GM23338 (cell line): Measurements from ENCODE around the gene MAST3. TPM values are rescaled to one million over a fixed set of nuclear protein-coding genes. Genes with fewer than 3 reads are reported as not detected.

Experiments used
- ATAC-seq: fragments of 200-7000 bp; cut with Tn5 transposase; 3 replicates; pipeline ENCODE4 v1.9.1; 2020
- DNase-seq: peaks from one replicate; pipeline ENCODE4 v3.0.0-alpha.2; 2015; ENCODE audit warnings: low spot score
- H2AFZ ChIP-seq: fragments of 200-600 bp; sonication (generic); 2 replicates; pipeline ENCODE4 v1.8.0; 2016; ENCODE audit warnings: antibody characterized with exemption, mild to moderate bottlenecking, moderate library complexity
- H3F3A ChIP-seq: fragments of 200-600 bp; sonication (generic); replicated peaks from 2 replicates; pipeline ENCODE4 v1.8.0; 2017; ENCODE audit warnings: antibody characterized with exemption, mixed run types, low read depth
- H3K27ac ChIP-seq: fragments of 200-600 bp; sonication (generic); 2 replicates; pipeline ENCODE4 v1.6.1; 2016; ENCODE audit warnings: low read depth
- H3K27me3 ChIP-seq: fragments of 200-600 bp; sonication (generic); 2 replicates; pipeline ENCODE4 v1.8.0; 2016; ENCODE audit warnings: mild to moderate bottlenecking, mixed run types, moderate library complexity; ENCODE audit not compliant: insufficient read depth
- H3K36me3 ChIP-seq: fragments of 200-600 bp; sonication (generic); 2 replicates; pipeline ENCODE4 v1.8.0; 2016; ENCODE audit warnings: mild to moderate bottlenecking; ENCODE audit not compliant: insufficient read depth
- H3K4me1 ChIP-seq: fragments of 200-600 bp; sonication (generic); 2 replicates; pipeline ENCODE4 v1.8.0; 2016; ENCODE audit warnings: mild to moderate bottlenecking, moderate library complexity; ENCODE audit not compliant: insufficient read depth
- H3K4me2 ChIP-seq: fragments of 200-600 bp; sonication (generic); 2 replicates; pipeline ENCODE4 v1.7.1; 2017; ENCODE audit warnings: mixed run types
- H3K4me3 ChIP-seq: fragments of 200-600 bp; sonication (generic); 2 replicates; pipeline ENCODE4 v1.6.1; 2016; ENCODE audit warnings: mixed run types
- H3K79me2 ChIP-seq: fragments of 200-600 bp; sonication (generic); replicated peaks from 2 replicates; pipeline ENCODE4 v1.8.0; 2017; ENCODE audit warnings: mild to moderate bottlenecking; ENCODE audit not compliant: insufficient read depth
- H3K9me2 ChIP-seq: fragments of 200-600 bp; sonication (generic); 2 replicates; pipeline ENCODE4 v1.8.0; 2017; ENCODE audit not compliant: insufficient read depth
- H4K20me1 ChIP-seq: fragments of 200-600 bp; sonication (generic); replicated peaks from 2 replicates; pipeline ENCODE4 v1.8.0; 2017; ENCODE audit warnings: mild to moderate bottlenecking; ENCODE audit not compliant: insufficient read depth
- H3K27ac Mint-ChIP-seq: 2 replicates; pipeline ENCODE4 v1.8.0; 2020; ENCODE audit warnings: inconsistent platforms, mild to moderate bottlenecking, moderate library complexity, mixed read lengths
- H3K27me3 Mint-ChIP-seq: 3 replicates; pipeline ENCODE4 v1.8.0; 2022; ENCODE audit warnings: low read depth, mild to moderate bottlenecking, moderate library complexity, mixed read lengths, inconsistent platforms; ENCODE audit not compliant: insufficient read depth, poor library complexity
- H3K36me3 Mint-ChIP-seq: 3 replicates; pipeline ENCODE4 v1.8.0; 2021; ENCODE audit warnings: low read depth, mild to moderate bottlenecking, inconsistent platforms, moderate library complexity, mixed read lengths
- H3K4me1 Mint-ChIP-seq: 3 replicates; pipeline ENCODE4 v1.8.0; 2020; ENCODE audit warnings: mild to moderate bottlenecking, inconsistent platforms, mixed read lengths
- H3K4me3 Mint-ChIP-seq: 3 replicates; pipeline ENCODE4 v1.8.0; 2021; ENCODE audit warnings: moderate library complexity, mild to moderate bottlenecking, inconsistent platforms, mixed read lengths
- H3K9me3 Mint-ChIP-seq: 3 replicates; pipeline ENCODE4 v1.8.0; 2020; ENCODE audit warnings: moderate library complexity, mild to moderate bottlenecking, inconsistent platforms, mixed read lengths
- CREB1 ChIP-seq: fragments of 250-450 bp; sonication (Bioruptor Pico); IDR thresholded peaks from 2 replicates; pipeline ENCODE4 v1.5.0; 2020; ENCODE audit warnings: low read depth, mild to moderate bottlenecking, moderate library complexity
- CTCF ChIP-seq, 2 experiments: fragments of 200-600 bp in 1 of 2; sonication (generic) in 1 of 2; conservative IDR thresholded peaks; 2 replicates each; pipeline versions ENCODE4 v1.5.1 to v1.6.1; 2016 to 2017; ENCODE audit warnings: antibody characterized with exemption in 2 of 2, low read depth in 2 of 2, mild to moderate bottlenecking in 2 of 2, moderate library complexity in 1 of 2
- EZH2 ChIP-seq: fragments of 200-600 bp; sonication (generic); IDR thresholded peaks from one replicate; pipeline ENCODE4 v1.8.0; 2017; ENCODE audit warnings: antibody characterized with exemption, mild to moderate bottlenecking, low read depth; ENCODE audit not compliant: unreplicated experiment
- EZH2phosphoT487 ChIP-seq: fragments of 200-600 bp; sonication (generic); IDR thresholded peaks from one replicate; pipeline ENCODE4 v1.8.1; 2018; ENCODE audit warnings: antibody characterized with exemption; ENCODE audit not compliant: unreplicated experiment
- JUNB ChIP-seq: IDR thresholded peaks from one replicate; pipeline ENCODE4 v1.6.1; 2016; ENCODE audit warnings: antibody characterized with exemption; ENCODE audit not compliant: unreplicated experiment
- NANOG ChIP-seq: IDR thresholded peaks from 2 replicates; pipeline ENCODE4 v1.6.1; 2016; ENCODE audit warnings: antibody characterized with exemption, borderline replicate concordance
- STAT1 ChIP-seq: IDR thresholded peaks from one replicate; pipeline ENCODE4 v1.6.1; 2016; ENCODE audit warnings: antibody characterized with exemption; ENCODE audit not compliant: unreplicated experiment
- ZNF114 ChIP-seq: fragments of 250-450 bp; sonication (Bioruptor Pico); IDR thresholded peaks from 2 replicates; pipeline ENCODE4 v1.5.0; 2020; ENCODE audit warnings: mild to moderate bottlenecking, moderate library complexity
- ZNF331 ChIP-seq: fragments of 250-450 bp; sonication (Bioruptor Pico); IDR thresholded peaks from 2 replicates; pipeline ENCODE4 v1.5.0; 2020; ENCODE audit warnings: low read depth, mild to moderate bottlenecking, moderate library complexity
- polyA plus RNA-seq: library from polyadenylated mRNA; unstranded; fragments of >200 nt; fragmentation: Nextera tagmentation; extraction: Ambion mirVana; gene quantifications from 2 replicates; pipeline ENCODE4 v1.2.1, GENCODE V29; 2016
- total RNA-seq: library from RNA; depleted of rRNA; stranded (reverse); fragments of >200 nt; shearing (Covaris generic); gene quantifications from 2 replicates; pipeline ENCODE4 v1.2.3, GENCODE V29; 2014
- TF ChIP-seq, protein P1 (sequence below): IDR thresholded peaks from one replicate; pipeline ENCODE4 v1.6.1; 2018; ENCODE audit warnings: antibody characterized with exemption; ENCODE audit not compliant: unreplicated experiment

Gene MAST3
- total and polyA plus RNA-seq, 2 experiments from 2014 or later = 5.6 to 8.8 TPM

GRCh38 chr19:18145391-18145999 lies 47.9 kb downstream of the MAST3 start:
- Mint-ChIP-seq H3K4me1 (no peaks in the 10 kb centered on the region), H3K36me3 (peaks cover 31% of the 10 kb centered on the region), H3K27me3 (peaks cover 2% of the 10 kb centered on the region), H3K9me3 (no peaks in the 10 kb centered on the region; the same call in 2 of the 3 replicates), H3K27ac (no peak overlapping the region), H3K4me3 (no peak overlapping the region)
- no peaks in the 10 kb centered on the region for H3K27me3 ChIP-seq
- no peaks in the 10 kb centered on the region for H4K20me1 ChIP-seq
- H3K9me2 ChIP-seq = no peaks in the 10 kb centered on the region
- peaks cover 4% of the 10 kb centered on the region for H3K36me3 ChIP-seq
- ATAC-seq (no peak), DNase-seq (no peak)
- no peak overlapping the region for H3K4me3 ChIP-seq
- H3K27ac ChIP-seq = no peak overlapping the region
- H3K4me1 ChIP-seq = no peaks in the 10 kb centered on the region
- no peaks in the 10 kb centered on the region for H3K79me2 ChIP-seq
- no peaks in the 10 kb centered on the region for H3F3A ChIP-seq
- no peak overlapping the region for H3K4me2 ChIP-seq
- H2AFZ ChIP-seq = no peak overlapping the region
- TF ChIP-seq NANOG (no peak), EZH2 (no peak), STAT1 (no peak)
- TF ChIP-seq, protein P1, sequence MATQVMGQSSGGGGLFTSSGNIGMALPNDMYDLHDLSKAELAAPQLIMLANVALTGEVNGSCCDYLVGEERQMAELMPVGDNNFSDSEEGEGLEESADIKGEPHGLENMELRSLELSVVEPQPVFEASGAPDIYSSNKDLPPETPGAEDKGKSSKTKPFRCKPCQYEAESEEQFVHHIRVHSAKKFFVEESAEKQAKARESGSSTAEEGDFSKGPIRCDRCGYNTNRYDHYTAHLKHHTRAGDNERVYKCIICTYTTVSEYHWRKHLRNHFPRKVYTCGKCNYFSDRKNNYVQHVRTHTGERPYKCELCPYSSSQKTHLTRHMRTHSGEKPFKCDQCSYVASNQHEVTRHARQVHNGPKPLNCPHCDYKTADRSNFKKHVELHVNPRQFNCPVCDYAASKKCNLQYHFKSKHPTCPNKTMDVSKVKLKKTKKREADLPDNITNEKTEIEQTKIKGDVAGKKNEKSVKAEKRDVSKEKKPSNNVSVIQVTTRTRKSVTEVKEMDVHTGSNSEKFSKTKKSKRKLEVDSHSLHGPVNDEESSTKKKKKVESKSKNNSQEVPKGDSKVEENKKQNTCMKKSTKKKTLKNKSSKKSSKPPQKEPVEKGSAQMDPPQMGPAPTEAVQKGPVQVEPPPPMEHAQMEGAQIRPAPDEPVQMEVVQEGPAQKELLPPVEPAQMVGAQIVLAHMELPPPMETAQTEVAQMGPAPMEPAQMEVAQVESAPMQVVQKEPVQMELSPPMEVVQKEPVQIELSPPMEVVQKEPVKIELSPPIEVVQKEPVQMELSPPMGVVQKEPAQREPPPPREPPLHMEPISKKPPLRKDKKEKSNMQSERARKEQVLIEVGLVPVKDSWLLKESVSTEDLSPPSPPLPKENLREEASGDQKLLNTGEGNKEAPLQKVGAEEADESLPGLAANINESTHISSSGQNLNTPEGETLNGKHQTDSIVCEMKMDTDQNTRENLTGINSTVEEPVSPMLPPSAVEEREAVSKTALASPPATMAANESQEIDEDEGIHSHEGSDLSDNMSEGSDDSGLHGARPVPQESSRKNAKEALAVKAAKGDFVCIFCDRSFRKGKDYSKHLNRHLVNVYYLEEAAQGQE = no peak

- Histone ChIP-seq H3K9me2 (no peaks in the 10 kb centered on the region), H3K27ac (no peak overlapping the region), H3F3A (0 out of 2 replicates have a peak, but pooled peaks cover 3% of the 10 kb centered on the region), H3K4me1 (peaks cover 5% of the 10 kb centered on the region; the same call in 1 of the 2 replicates), H3K4me3 (no peak overlapping the region), H4K20me1 (no peaks in the 10 kb centered on the region), H3K4me2 (no peak overlapping the region), H3K27me3 (no peaks in the 10 kb centered on the region), H2AFZ (no peak overlapping the region), H3K79me2 (no peaks in the 10 kb centered on the region), H3K36me3 (no peaks in the 10 kb centered on the region; the same call in 1 of the 2 replicates)
- DNase-seq (no peak), ATAC-seq (no peak)
- no peak overlapping the region for H3K4me3 Mint-ChIP-seq
- H3K9me3 Mint-ChIP-seq = no peaks in the 10 kb centered on the region
- no peak overlapping the region for H3K27ac Mint-ChIP-seq
- peaks cover 2% of the 10 kb centered on the region for H3K27me3 Mint-ChIP-seq
- peaks cover 17% of the 10 kb centered on the region for H3K36me3 Mint-ChIP-seq
- peaks cover 5% of the 10 kb centered on the region; the same call in 2 of the 3 replicates for H3K4me1 Mint-ChIP-seq
- TF ChIP-seq ZNF331 (CRISPR knock-in tag) = no peak
- no peak for TF ChIP-seq EZH2phosphoT487
- TF ChIP-seq, protein P1 = no peak
- TF ChIP-seq JUNB = no peak
- TF ChIP-seq EZH2 = no peak
- no peak for TF ChIP-seq CREB1 (CRISPR knock-in tag)
- no peak for TF ChIP-seq ZNF114 (CRISPR knock-in tag)
- TF ChIP-seq CTCF (conservative IDR thresholded peaks at IDR 0.05; ENCODE audit: low read depth in 2 of 2) = no peak
These were observed 49.8 kb downstream of the MAST3 start for GRCh38 chr19:18147396-18147795.
